ENCODE measurements around the gene ELAVL2.

The ELAVL2 gene

GRCh38 chr9:23764219-23764618 is 61.8 kb downstream of the ELAVL2 start:
- 93% methylated on average over 3 of the region's 3 CpGs for WGBS
- H3K9me3 ChIP-seq (ENCODE audit: insufficient read depth, low read depth, low read length), result no peaks in the 10 kb centered on the region
- no peak overlapping the region for H3K9ac ChIP-seq (ENCODE audit: low read depth, low read length)
- H3K36me3 ChIP-seq (ENCODE audit: insufficient read depth, low read length), result peaks cover 25% of the 10 kb centered on the region
- H3K27ac ChIP-seq (ENCODE audit: low read depth, low read length), result no peak overlapping the region
- no peaks in the 10 kb centered on the region for H3K27me3 ChIP-seq (ENCODE audit: insufficient read depth, low read length)
- H3K4me3 ChIP-seq (ENCODE audit: low read length), result no peak overlapping the region
- H3K4me1 ChIP-seq (ENCODE audit: insufficient read depth, low read length), result peaks cover 32% of the 10 kb centered on the region

GRCh38 chr9:23754551-23754950 is 71.5 kb downstream of the ELAVL2 start:
- H3K9me3 ChIP-seq (ENCODE audit: insufficient read depth, low read depth, low read length), result no peaks in the 10 kb centered on the region
- H3K27me3 ChIP-seq (ENCODE audit: insufficient read depth, low read length), result no peaks in the 10 kb centered on the region
- H3K27ac ChIP-seq (ENCODE audit: low read depth, low read length), result no peak overlapping the region
- no peak overlapping the region for H3K9ac ChIP-seq (ENCODE audit: low read depth, low read length)
- no peaks in the 10 kb centered on the region; the same call in 1 of the 2 replicates for H3K36me3 ChIP-seq (ENCODE audit: insufficient read depth, low read length)
- WGBS, result 96% methylated on average over 5 of the region's 5 CpGs
- no peak overlapping the region for H3K4me3 ChIP-seq (ENCODE audit: low read length)
- peaks cover 21% of the 10 kb centered on the region for H3K4me1 ChIP-seq (ENCODE audit: insufficient read depth, low read length)

DNA sequence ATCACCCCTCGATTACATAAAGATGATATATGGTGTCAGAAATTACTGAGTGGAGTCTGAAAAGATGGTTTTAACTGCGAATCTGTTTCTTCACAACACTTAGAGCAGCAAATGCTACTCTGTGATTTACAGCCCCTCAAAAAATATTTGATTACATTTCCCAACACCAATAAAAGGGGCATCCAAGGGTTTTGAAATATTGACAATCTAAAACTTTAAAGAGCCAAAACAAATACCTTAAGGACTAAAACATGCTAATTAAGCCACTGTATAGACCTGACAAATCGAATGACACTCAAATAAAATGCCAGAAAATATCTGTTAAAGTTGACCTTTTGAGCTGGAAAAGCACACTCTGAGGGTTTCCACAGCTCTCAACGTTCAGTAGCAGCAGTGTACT is 73.2 kb downstream of the ELAVL2 start:
- Histone ChIP-seq H3K9ac (ENCODE audit: low read depth, low read length) (no peak overlapping the region), H3K4me1 (ENCODE audit: insufficient read depth, low read length) (peaks cover 21% of the 10 kb centered on the region), H3K4me3 (ENCODE audit: low read length) (no peak overlapping the region), H3K27ac (ENCODE audit: low read depth, low read length) (no peak overlapping the region), H3K36me3 (ENCODE audit: insufficient read depth, low read length) (no peaks in the 10 kb centered on the region), H3K27me3 (ENCODE audit: insufficient read depth, low read length) (no peaks in the 10 kb centered on the region), H3K9me3 (ENCODE audit: insufficient read depth, low read depth, low read length) (no peaks in the 10 kb centered on the region)
- 88% methylated on average over 3 of the region's 4 CpGs for WGBS

DNA sequence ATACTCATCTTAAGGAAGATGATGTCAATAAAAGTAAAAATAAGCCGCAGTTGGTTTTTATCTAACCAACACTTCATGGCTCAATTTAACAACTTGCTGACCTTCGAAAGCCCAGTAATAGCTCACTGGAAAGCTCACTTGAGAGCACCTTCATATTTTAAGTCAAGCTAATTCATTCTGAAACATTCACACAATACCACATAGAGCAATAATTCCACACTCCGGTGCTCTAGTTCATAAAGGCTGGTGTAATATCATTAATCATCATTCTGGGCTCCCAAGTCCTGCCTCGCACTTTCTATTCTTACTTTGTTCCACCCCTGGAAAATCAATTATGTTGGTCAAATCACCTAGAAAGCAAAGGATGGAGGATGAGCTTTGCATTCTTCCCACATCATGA is 74.4 kb downstream of the ELAVL2 start:
- Histone ChIP-seq H3K9ac (ENCODE audit: low read depth, low read length) (no peak overlapping the region), H3K9me3 (ENCODE audit: insufficient read depth, low read depth, low read length) (no peaks in the 10 kb centered on the region), H3K27me3 (ENCODE audit: insufficient read depth, low read length) (no peaks in the 10 kb centered on the region), H3K4me3 (ENCODE audit: low read length) (no peak overlapping the region), H3K36me3 (ENCODE audit: insufficient read depth, low read length) (no peaks in the 10 kb centered on the region), H3K27ac (ENCODE audit: low read depth, low read length) (no peak overlapping the region), H3K4me1 (ENCODE audit: insufficient read depth, low read length) (peaks cover 28% of the 10 kb centered on the region)
- 97% methylated on average over 4 of the region's 4 CpGs for WGBS

DNA sequence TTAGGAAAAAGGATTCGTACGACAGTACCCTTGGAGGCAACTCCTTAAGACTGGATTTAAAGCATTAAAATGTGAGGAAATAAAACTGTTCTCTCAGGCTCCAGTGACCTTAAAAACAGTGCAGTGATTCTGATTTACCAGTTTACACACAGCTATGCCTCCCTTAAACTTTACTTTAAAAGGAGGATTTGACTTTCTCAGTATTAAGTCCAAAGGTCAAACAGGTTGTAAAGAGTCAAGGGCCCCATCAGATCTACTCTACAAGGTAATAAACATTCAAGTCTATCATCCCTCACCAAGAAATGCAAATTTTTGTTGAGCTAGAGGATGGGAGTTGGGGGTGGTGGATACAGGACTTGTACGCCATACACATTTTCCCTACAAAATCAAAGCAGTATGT is 75.2 kb downstream of the ELAVL2 start:
- no peak overlapping the region for H3K27ac ChIP-seq (ENCODE audit: low read depth, low read length)
- no peaks in the 10 kb centered on the region for H3K9me3 ChIP-seq (ENCODE audit: insufficient read depth, low read depth, low read length)
- peaks cover 28% of the 10 kb centered on the region for H3K4me1 ChIP-seq (ENCODE audit: insufficient read depth, low read length)
- H3K4me3 ChIP-seq (ENCODE audit: low read length), result no peak overlapping the region
- H3K36me3 ChIP-seq (ENCODE audit: insufficient read depth, low read length), result no peaks in the 10 kb centered on the region
- no peak overlapping the region for H3K9ac ChIP-seq (ENCODE audit: low read depth, low read length)
- 93% methylated on average over 2 of the region's 3 CpGs for WGBS
- H3K27me3 ChIP-seq (ENCODE audit: insufficient read depth, low read length), result no peaks in the 10 kb centered on the region

DNA sequence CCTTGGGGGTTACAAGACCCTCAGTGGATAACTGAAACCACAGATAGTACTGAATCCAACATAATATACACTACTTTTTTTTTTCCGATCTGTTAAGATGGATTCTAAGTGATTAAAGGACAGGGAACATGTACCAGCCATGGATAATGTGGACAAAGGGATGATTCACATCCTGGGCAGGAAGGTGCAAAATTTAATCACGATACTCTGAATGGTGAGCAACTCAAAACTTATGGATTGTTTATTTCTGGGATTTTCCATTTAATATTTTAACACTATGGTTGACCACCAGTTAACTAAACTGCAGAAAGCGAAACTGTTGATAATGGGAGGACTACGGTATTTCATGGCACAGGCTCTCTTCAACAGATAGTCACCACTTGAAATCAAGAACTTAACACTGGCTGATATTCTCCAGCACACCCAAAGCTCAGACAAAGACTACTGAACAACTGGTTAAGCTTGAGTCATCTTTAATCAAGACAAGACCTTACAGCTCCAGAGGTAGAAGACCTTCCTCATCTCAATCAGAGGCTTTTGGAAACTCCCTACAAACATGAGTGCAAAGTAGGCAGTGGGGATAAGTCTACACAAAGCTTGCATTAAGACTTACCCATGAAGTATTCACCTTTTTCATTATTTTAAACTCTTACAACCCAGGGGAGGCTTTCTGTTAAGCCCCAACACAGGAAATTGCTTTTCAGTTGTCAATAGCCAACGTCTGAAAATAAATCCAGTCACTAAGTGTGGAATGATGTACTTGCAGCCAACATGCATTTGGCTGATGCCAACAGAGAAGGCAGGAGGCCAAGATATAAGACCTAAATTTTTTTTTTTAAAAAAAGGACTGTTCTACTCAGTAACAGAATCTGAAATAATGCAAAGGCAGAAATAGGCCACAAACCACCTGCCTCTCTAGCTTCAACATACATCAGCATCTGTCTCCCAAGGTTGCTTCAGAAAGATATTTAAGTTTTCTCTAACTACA is 78.7 kb downstream of the ELAVL2 start:
- H3K27me3 ChIP-seq (ENCODE audit: insufficient read depth, low read length), result no peaks in the 10 kb centered on the region
- no peaks in the 10 kb centered on the region for H3K36me3 ChIP-seq (ENCODE audit: insufficient read depth, low read length)
- H3K9me3 ChIP-seq (ENCODE audit: insufficient read depth, low read depth, low read length), result no peaks in the 10 kb centered on the region
- WGBS, result 96% methylated on average over 5 of the region's 5 CpGs
- H3K27ac ChIP-seq (ENCODE audit: low read depth, low read length), result no peak overlapping the region
- no peak overlapping the region for H3K9ac ChIP-seq (ENCODE audit: low read depth, low read length)
- peaks cover 27% of the 10 kb centered on the region for H3K4me1 ChIP-seq (ENCODE audit: insufficient read depth, low read length)
- H3K4me3 ChIP-seq (ENCODE audit: low read length), result no peak overlapping the region

GRCh38 chr9:23746317-23746716 is 79.7 kb downstream of the ELAVL2 start:
- H3K4me3 ChIP-seq (ENCODE audit: low read length), result no peak overlapping the region
- 52% methylated on average over 1 of the region's 2 CpGs for WGBS
- H3K9me3 ChIP-seq (ENCODE audit: insufficient read depth, low read depth, low read length), result no peaks in the 10 kb centered on the region
- peaks cover 32% of the 10 kb centered on the region for H3K4me1 ChIP-seq (ENCODE audit: insufficient read depth, low read length)
- no peaks in the 10 kb centered on the region for H3K27me3 ChIP-seq (ENCODE audit: insufficient read depth, low read length)
- H3K9ac ChIP-seq (ENCODE audit: low read depth, low read length), result no peak overlapping the region
- no peak overlapping the region for H3K27ac ChIP-seq (ENCODE audit: low read depth, low read length)
- H3K36me3 ChIP-seq (ENCODE audit: insufficient read depth, low read length), result no peaks in the 10 kb centered on the region

DNA sequence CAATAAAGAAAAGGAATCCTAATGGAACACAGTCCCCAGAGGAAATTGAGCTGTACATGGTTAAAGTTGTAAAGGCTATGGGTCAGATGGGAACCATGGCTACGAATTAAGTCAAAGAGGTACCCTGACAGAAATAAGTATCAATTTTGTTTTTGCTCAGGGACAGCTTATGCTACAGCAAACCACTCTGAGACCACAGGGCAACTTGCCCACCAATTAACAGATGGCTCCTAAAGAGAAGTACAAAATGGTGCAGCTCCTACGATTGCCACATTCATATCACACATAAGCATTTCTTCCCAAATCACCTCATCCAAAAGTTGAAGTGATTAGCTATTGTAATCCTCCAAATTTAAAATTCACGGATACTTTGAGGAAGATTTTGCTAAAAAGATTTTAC is 83.0 kb downstream of the ELAVL2 start:
- no peak overlapping the region for H3K4me3 ChIP-seq (ENCODE audit: low read length)
- H3K36me3 ChIP-seq (ENCODE audit: insufficient read depth, low read length), result no peaks in the 10 kb centered on the region
- WGBS, result 97% methylated on average over 3 of the region's 3 CpGs
- no peak overlapping the region for H3K27ac ChIP-seq (ENCODE audit: low read depth, low read length)
- H3K27me3 ChIP-seq (ENCODE audit: insufficient read depth, low read length), result no peaks in the 10 kb centered on the region
- H3K9ac ChIP-seq (ENCODE audit: low read depth, low read length), result no peak overlapping the region
- H3K4me1 ChIP-seq (ENCODE audit: insufficient read depth, low read length), result peaks cover 65% of the 10 kb centered on the region
- H3K9me3 ChIP-seq (ENCODE audit: insufficient read depth, low read depth, low read length), result no peaks in the 10 kb centered on the region

- WGBS, result 35% methylated on average over 1 of the region's 1 CpG
- no peaks in the 10 kb centered on the region for H3K9me3 ChIP-seq (ENCODE audit: insufficient read depth, low read depth, low read length)
- H3K4me1 ChIP-seq (ENCODE audit: insufficient read depth, low read length), result peaks cover 67% of the 10 kb centered on the region
- H3K27ac ChIP-seq (ENCODE audit: low read depth, low read length), result peak overlapping the region; percentile 68; the same call in 1 of the 2 replicates
- H3K27me3 ChIP-seq (ENCODE audit: insufficient read depth, low read length), result no peaks in the 10 kb centered on the region
- H3K36me3 ChIP-seq (ENCODE audit: insufficient read depth, low read length), result no peaks in the 10 kb centered on the region
- H3K9ac ChIP-seq (ENCODE audit: low read depth, low read length), result no peak overlapping the region
- H3K4me3 ChIP-seq (ENCODE audit: low read length), result no peak overlapping the region
These were observed 84.7 kb downstream of the ELAVL2 start for GRCh38 chr9:23741351-23741750.

DNA sequence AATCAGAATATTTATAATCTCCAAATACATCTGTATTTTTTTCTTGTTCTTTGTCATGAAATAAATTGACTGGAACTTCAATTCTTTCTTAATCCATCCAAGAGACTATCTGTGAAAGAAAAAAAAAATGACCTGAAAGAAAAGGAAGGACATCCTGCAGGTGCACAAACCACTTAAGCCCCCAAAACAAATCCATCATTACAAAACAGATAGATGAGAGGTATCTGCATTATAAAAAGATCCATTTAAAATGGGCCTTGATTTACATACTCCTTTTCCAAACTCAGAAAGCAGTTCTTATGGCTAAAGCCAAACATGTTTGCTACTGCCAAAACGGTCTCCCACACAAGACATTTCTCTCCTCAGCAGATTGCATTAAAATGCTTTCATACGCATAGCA is 85.5 kb downstream of the ELAVL2 start:
- no peaks in the 10 kb centered on the region for H3K27me3 ChIP-seq (ENCODE audit: insufficient read depth, low read length)
- peak overlapping the region; percentile 70; the same call in 1 of the 2 replicates for H3K27ac ChIP-seq (ENCODE audit: low read depth, low read length)
- H3K4me3 ChIP-seq (ENCODE audit: low read length), result no peak overlapping the region; the same call in 1 of the 2 replicates
- H3K4me1 ChIP-seq (ENCODE audit: insufficient read depth, low read length), result peaks cover 67% of the 10 kb centered on the region
- 0 out of 2 replicates have a peak overlapping the region, but pooled peaks have one; percentile 6 for H3K9ac ChIP-seq (ENCODE audit: low read depth, low read length)
- H3K9me3 ChIP-seq (ENCODE audit: insufficient read depth, low read depth, low read length), result no peaks in the 10 kb centered on the region
- no peaks in the 10 kb centered on the region for H3K36me3 ChIP-seq (ENCODE audit: insufficient read depth, low read length)
- WGBS, result 69% methylated on average over 2 of the region's 2 CpGs

DNA sequence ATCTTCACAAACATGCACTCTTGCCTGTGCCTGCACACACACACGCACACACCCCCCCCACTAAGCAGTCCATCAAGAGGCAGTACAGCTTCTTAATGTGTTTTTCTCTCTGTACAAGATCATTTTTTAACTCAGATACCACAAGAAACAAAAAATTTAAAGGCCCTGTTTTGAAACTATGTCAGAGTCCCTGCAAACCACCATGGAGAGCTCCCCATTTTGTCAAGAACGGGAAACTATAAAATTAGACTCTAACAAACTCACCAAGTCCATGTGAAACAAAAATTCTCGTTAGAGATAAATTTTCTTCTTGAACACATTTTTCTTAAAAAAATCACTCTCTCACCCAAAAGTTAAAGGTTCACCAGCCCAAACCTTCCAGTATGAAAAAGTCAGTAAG is 86.3 kb downstream of the ELAVL2 start:
- peak overlapping the region; percentile 70; the same call in 1 of the 2 replicates for H3K27ac ChIP-seq (ENCODE audit: low read depth, low read length)
- H3K36me3 ChIP-seq (ENCODE audit: insufficient read depth, low read length), result no peaks in the 10 kb centered on the region
- no peak overlapping the region for H3K9ac ChIP-seq (ENCODE audit: low read depth, low read length)
- H3K4me1 ChIP-seq (ENCODE audit: insufficient read depth, low read length), result peaks cover 69% of the 10 kb centered on the region
- no peaks in the 10 kb centered on the region for H3K9me3 ChIP-seq (ENCODE audit: insufficient read depth, low read depth, low read length)
- 86% methylated on average over 3 of the region's 3 CpGs for WGBS
- no peak overlapping the region for H3K4me3 ChIP-seq (ENCODE audit: low read length)
- H3K27me3 ChIP-seq (ENCODE audit: insufficient read depth, low read length), result no peaks in the 10 kb centered on the region
